GM19240 (cell line): ENCODE measurements around the gene PNPT1.

Experiments
- DNase-seq: peaks from one replicate; pipeline ENCODE4 v3.0.0; 2011; ENCODE audit warnings: low spot score; ENCODE audit not compliant: insufficient read length

PNPT1 gene

DNA sequence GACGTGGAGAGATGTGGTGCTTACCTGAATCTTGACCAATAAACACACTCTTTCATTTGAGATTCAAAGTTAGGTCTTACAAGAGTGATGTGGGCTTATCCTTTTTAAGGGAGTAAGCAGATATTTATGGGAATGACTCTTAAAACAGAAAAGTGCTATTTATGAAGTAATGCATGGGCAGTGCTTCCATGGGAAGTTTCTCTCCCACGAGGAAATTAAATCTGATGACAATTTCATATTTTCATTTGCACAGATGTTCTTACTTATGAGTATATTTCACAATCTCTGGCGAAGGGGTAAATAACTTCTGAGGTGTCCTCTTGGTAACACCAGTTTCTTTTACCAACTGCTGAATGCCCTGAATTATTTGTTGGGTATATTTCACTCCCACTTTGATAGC is 21.0 kb downstream of the PNPT1 start:
- no peak for DNase-seq

- no peak for DNase-seq
Observed at GRCh38 chr2:55668956-55669355, 24.7 kb downstream of the PNPT1 start.

GRCh38 chr2:55653255-55653654 is 40.4 kb downstream of the PNPT1 start:
- no peak for DNase-seq

GRCh38 chr2:55649211-55649610 is 44.4 kb downstream of the PNPT1 start:
- DNase-seq, result no peak

DNA sequence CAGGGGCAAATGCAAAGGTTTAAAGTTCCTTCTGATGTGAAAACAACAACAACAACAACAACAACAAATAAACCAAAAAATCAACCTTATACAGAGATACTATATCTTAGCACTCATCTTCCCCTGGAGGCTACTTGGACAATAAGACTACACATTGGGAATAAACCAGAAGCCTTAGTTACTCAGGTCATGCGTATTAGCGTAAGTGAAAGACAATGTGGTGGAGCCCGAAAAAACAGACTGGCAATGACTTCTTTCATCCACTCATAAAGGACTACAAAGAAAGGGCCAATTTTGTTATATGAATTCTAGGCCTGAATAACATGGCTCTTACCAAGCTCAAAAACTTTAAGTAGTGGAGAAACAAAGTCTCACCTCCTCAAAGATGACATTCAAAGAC is 56.8 kb downstream of the PNPT1 start:
- DNase-seq, result no peak

- no peak for DNase-seq
Observed at GRCh38 chr2:55628931-55629330, 64.7 kb downstream of the PNPT1 start.

- no peak for DNase-seq
Observed at GRCh38 chr2:55627915-55628314, 65.7 kb downstream of the PNPT1 start.

GRCh38 chr2:55621802-55622201 is 71.8 kb downstream of the PNPT1 start:
- no peak for DNase-seq

GRCh38 chr2:55620123-55620779 is 73.4 kb downstream of the PNPT1 start:
- no peak for DNase-seq

- peak; percentile 27 for DNase-seq
Observed at GRCh38 chr2:55618275-55619055, 75.2 kb downstream of the PNPT1 start.

DNA sequence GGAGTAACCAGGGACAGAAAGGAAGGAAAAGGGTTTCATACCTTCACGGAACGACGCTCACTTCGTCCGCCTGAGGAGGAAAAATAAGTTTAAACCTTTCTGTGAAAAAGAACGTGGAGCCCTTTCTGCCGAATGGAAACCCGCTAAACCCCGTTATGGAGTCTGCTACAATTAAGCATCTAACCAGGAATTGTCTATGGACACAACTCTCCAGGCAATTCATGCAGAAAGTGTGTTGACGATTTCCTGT is 75.7 kb downstream of the PNPT1 start:
- no peak for DNase-seq

DNA sequence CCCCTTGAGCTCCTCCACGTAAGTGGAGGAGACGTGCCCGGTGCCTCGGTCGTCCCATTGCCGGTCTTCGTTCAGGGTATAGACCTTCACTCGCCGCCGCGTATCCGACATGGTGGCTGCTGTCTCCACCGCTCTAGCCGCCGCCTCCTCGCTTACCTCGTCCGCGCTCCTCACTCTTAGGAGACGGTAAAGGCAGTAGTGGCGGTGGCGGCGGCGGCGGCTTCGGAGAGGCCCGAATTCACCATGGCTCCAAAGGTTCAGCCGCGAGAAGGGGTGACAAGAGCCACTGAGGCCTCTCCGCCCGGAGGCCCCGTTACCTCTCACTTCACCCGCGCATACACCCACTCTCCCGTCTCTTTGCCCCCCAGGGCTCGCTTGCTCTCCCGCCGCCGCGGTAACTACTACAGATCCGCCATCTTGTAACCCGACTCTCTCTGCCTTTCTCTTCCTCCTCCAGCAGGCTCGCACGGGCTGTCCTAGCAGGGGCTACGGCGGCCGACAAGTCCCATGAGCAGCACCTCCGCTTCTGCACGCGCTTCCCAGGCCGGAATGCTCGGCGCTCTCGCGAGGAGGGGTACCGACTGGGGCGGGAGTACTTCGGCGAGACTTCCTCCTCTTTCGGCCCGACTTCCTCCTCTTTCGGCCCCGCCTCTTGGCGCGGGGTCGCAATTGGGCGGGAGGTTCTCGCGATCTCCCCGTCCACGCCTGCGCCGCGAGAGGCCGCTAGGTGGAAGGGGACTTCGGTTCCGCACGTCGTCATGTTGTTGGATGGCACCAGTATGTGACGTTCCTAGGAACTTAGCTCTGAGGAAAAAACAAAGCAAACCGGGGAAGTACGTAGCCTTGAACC is 76.2 kb downstream of the PNPT1 start, which contains the start of gene PPP4R3B:
PPP4R3B (minus strand) TSS at position 448 of the 850 bp plus-strand sequence; CDS start at position 111, 337 bp downstream.
- DNase-seq, result peak; percentile 79

- peak; percentile 6 for DNase-seq
Observed at GRCh38 chr2:55616551-55617174, 77.0 kb downstream of the PNPT1 start.

DNA sequence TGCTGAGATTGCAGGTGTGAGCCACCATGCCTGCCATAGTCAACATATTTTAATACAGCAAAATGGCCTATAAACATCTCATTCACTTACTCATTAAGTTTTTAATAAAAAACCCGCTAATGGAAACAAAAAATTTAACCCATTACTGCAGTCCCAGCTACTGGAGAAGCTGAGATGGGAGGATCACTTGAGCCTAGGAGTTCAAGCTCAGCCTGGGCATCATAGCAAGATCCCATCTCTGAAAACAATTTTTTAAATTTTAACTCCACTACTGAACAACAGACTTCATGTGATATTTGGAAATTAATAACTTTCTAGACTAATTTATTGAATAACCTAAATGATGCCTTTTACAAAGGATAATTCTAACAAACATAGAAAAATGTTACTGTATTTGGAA is 81.6 kb downstream of the PNPT1 start:
- DNase-seq, result no peak

- no peak for DNase-seq
Observed at GRCh38 chr2:55610954-55611743, 82.5 kb downstream of the PNPT1 start.

DNA sequence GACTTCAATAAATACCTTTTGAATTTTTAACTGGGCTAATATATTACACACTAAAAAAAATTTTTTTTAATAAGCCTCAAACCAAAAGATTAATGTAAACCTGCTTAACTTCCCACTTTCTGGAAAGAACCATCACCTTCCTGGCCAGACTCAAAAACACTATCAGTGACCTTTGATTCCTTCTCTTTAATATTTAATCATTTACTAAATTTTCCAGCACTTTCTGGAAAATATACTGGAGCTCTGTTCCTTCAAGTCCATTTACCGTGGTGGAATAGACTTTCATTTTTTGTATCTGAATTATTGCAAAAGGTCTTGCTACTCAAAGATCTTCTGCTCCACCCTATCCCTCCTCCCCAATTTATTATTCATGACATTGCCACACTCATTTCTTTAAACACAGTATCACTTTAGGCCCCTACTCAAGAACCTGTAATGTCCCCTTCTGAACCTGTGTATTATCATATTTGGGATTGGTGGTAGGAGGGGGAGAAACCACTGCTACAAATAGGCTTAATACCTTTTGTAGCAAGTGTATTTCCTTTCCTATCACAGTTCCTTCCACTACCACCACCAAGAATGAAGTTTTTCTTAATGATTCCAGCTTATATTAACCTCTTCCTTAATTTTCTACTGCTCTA is 83.6 kb downstream of the PNPT1 start:
- DNase-seq, result no peak

DNA sequence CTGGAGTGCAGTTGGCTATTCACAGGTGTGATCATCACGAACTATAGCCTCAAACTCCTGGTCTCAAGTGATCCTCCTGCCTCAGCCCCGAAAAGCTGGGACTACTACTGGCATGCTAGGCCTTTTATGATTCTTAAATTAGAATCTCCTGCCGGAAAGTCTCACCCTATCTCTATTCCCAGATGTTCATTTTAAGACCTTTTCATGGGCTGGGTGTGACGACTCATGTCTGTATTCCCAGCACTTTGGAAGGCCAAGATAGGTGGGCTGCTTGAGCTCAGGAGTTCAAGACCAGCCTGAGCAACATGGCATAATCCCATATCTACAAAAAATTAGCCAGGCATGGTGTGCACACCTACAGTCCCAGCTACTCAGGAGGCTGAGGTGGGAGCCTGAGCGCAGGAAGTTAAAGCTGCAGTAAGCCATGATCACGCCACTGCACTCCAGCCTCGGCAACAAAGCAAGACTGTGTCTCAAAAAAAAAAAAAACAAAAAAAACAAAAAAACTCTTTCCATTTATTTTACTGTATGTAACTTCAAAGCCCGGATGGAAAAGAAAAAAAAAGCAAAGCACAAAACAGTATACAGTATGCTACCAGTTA is 84.3 kb downstream of the PNPT1 start:
- no peak for DNase-seq

DNA sequence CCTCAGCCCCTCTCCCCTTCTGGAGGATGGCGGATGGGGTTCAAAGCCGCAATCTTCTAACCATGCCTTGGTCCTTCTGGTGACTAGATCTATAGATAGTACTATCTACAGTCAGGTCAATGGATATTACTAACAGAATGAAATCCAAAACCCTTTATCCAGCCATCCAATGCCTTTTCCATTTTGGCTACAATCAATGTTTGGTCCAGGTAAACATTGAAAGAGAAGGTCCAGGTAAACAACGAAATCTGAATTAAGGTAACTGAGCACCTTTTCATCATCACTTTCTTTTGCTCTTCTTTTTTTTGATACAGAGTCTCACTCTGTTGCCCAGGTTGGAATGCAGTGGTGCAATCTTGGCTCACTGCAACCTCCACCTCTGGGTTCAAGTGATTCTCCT is 85.9 kb downstream of the PNPT1 start:
- no peak for DNase-seq

DNA sequence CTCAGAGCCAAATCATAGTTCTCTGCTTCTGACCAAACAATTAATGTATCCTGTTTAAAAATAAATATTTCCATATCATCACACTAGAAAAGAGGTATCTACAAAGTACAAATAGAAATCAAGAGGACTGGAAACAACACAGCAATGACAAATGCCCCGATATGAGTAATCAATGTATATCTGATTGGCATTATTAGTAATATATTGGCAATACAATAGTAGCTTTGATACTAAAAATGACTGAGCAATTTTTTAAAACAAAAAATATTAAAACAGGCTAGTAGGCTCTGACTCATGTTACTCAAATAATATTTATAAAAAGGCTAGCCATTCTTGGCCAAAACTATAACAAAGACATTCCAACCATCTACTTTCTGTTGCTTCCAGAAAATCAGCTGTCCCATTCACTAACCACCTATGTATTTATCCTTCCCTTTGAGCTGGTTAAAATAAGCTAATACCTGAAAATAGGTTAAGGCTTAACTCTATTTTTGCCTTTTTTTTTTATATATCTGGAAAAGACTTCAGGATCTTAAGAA is 89.5 kb downstream of the PNPT1 start:
- no peak for DNase-seq

- DNase-seq, result no peak
Observed at GRCh38 chr2:55601849-55602248, 91.8 kb downstream of the PNPT1 start.
